Islet precursor cell (in vitro differentiated cells): ENCODE data around the gene CAPN13.

Experiments used
- DNase-seq: peaks from one replicate; pipeline ENCODE4 v3.0.0-alpha.2; 2018

CAPN13 gene, protein sequence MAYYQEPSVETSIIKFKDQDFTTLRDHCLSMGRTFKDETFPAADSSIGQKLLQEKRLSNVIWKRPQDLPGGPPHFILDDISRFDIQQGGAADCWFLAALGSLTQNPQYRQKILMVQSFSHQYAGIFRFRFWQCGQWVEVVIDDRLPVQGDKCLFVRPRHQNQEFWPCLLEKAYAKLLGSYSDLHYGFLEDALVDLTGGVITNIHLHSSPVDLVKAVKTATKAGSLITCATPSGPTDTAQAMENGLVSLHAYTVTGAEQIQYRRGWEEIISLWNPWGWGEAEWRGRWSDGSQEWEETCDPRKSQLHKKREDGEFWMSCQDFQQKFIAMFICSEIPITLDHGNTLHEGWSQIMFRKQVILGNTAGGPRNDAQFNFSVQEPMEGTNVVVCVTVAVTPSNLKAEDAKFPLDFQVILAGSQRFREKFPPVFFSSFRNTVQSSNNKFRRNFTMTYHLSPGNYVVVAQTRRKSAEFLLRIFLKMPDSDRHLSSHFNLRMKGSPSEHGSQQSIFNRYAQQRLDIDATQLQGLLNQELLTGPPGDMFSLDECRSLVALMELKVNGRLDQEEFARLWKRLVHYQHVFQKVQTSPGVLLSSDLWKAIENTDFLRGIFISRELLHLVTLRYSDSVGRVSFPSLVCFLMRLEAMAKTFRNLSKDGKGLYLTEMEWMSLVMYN

DNA sequence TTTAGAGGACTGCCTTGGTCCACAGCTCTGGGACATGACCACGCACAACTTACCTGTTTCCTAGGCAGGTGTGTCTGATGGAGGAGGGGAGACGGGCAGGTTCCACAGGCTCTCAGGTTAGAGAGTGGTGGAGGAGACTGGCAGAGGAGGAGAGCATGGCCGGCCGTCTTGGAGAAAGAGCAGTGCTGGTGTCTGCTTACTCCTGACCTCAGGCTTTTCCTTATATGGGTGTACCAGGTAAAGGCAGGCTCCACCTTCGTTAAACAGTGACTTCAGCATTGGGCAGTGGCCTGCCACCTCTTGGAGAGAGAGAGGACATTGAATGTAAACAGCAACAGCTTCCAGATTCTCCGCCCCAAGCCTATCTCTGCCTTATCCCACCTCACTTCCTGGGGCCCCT lies at the start of gene CAPN13:
CAPN13 (minus strand) TSS at position 198 of the 400 bp plus-strand sequence. CDS start 20,121 bp downstream, outside the sequence.
- DNase-seq: peak; percentile 86

DNA sequence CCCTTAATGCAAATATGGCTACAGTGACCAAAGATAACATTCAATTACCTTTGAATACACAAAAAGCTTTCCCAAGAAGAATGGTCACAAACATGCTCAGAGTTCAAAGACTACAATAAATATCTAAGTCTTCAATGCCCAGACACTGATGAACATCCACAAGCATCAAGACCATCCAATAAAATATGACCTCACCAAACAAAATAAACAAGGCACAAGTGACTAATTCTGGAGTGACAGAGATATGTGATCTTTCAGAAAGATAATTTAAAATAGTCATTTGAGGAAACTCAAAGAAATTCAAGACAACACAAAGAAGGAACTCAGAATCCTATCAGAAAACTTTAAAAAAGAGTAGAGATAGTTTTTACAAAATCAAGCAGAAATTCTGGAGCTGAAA lies 40.6 kb upstream of the CAPN13 start:
- DNase-seq: no peak

DNA sequence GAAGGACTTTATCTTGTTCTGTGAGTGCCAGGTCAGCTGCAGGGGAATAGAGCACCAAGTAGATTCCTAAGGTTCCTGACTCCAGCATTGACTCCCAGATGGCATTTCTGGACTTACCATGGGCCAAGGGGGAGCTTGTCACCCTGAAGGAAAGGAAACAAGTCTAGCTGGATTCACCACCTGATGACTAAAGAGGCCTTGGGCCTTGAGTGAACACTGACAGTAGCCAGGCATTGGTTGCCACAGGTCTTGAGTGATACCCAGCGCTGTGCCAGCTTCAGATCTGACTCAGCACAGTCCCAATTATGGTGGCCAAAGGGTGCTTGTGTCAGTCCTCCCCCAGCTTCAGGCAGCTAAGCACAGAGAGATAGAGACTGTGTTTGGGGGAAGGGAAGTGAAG lies 40.1 kb upstream of the CAPN13 start:
- DNase-seq: no peak

DNA sequence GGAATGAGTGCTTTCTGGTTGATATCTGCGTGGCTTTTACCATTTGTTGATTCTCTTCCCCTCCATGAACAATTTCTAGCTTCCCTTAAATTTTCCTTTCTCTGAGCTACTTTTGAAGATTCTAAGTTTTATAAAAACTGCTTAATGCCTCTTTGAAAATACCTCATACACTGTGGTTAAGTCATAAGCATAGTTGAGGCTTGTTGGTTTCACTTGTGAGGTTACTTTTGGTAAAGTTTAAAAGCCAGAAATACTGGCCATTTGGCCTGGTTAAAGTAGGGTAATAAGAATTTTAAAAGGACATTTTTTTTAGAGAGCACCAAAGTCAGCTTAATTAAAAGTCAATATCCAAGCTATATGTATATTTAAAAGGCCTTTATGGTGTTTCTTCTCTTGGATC lies 21.3 kb upstream of the CAPN13 start:
- no peak for DNase-seq

DNA sequence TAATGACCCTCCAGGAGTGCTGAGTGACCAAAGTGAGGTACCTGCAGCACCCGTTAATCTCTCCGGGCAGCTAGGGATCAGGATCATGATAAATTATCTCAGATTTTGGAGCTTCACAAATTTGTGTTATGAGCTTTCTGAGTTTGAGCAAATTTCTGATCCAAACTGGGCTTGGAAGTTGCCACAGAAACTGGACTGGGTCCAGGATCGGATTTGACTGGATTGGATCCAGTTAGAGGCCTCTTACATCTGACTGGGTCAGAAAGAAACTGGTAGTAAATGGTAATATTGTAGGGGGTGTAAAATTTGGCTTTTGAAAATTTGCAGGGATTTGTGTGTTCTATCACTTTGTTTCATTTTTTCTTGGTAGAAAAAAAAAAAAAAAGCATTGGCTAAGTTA lies 19.7 kb upstream of the CAPN13 start:
- no peak for DNase-seq

DNA sequence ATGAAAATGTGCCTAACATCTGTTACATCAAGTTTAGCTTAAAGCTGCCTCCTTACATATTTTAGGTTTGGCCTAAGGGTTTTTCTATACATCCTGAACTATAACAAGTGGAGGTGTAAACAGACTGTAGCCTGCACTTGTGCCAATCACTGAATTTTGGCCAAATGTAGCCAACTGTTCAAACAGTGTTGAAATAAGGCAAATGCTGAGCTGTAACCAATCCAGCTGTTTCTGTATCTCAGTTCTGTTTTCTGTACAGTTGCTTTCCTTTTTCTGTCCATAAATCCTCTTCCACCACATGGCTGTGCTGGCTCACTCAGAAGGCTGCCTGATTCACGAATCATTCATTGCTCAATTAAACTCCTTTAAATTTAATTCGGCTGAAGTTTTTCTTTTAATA lies 19.2 kb upstream of the CAPN13 start:
- DNase-seq: no peak

DNA sequence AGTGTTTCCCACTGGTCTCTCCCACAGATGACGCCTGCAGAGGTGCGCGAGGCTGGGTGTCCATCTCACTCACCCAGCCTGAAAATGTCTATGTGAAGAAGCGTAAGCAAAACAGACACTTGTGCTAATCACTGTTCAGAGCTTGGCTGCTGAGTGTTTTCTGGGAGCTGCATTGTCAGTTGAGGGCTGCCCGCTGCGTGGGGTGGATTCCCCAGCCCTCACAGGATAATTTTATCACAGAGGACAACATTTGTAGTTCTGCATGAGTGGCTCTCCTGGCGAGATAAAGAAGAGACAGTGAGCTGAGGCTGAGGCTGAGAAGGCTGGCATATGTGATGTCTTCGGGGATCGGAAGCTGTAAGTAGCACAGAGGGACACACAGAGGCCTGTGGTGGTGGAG lies 16.2 kb upstream of the CAPN13 start:
- DNase-seq: no peak

DNA sequence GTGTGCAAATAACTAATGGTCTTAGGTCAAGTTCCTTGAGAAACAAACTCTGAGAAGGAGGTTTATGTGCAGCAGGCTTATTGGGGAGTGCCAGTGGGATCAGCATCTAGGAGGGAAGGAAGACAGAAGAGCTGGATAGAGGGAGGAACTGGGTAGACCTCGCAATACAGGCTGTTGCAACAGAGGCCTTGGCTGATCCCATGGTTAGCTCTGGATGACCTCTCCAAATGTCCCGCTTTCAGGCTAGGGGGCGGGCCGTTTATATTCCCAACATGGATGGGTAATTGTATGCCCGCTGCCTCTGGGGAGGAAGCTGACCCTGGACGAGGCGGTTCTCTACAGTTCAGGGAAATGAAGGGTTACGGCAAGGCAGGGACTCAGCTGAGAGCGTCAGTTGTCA lies 14.7 kb upstream of the CAPN13 start:
- no peak for DNase-seq

DNA sequence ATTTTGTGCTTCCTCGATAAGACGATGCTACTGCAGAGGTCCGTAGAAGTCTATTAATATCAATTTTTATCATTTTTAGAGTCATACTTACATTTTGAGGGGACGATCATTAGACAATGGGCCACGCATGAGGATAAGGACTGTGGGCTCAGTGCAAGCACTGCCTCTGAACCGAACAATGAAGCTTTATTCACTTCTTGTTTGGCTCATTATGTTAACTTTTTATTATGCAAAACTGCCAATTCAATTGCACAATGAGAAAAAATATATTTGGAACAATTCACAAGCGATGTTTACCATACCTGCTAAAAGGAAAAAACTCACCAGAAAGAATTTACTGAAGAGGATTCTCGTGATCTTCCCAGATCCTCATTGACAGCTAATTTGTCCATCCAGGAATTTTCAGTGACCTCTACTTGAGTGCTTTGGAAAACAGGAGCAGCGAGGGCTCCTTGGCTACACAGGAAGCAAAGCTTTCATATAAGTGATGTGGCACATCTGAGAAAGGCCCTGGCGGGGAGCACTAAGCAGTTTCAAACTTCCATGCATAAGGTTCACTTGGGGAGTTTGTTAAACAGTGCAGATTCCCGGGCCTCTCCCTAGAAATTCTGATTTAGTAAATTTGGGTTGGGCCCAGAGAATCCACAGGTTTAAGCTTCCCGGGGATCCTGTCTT lies 13.3 kb upstream of the CAPN13 start:
- no peak for DNase-seq

DNA sequence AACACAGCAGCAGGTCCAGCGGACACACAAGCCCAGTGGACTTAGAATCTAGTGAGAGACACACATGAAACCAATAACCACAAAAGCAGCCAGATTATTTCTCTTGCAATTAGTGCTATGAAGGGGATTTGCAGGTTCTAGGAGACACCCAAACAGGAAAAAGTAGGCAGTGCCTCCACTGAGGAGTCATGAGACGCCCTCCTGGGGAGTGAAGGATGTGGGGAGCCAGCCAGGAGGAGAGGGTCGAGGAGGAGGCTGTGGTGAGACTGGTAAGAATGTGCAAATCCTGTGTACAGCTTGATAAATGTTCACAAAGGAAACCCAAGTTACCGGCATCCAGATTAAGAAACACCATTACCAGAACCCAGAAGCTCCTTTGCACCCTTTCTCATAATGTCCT lies 2.7 kb upstream of the CAPN13 start:
- no peak for DNase-seq

DNA sequence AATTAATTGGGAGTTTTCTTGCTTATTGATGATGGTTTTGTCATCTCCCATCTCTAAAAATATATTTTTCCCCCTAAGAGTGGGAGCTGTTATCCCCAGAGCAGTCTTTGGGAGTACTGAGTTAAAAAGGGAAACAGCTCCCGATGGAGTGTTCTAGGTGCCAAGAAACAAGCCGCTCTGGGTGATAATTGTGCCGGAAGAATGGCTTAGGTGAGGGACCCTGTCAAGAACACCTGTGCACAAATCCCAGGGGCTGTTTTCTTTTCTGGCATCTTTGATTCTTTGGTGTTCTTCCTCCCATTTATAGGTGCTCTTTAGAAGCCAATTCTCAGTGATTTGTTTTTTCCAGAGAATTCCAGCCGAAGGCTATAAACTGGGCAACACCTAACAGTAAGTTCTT lies 1.4 kb upstream of the CAPN13 start:
- no peak for DNase-seq

DNA sequence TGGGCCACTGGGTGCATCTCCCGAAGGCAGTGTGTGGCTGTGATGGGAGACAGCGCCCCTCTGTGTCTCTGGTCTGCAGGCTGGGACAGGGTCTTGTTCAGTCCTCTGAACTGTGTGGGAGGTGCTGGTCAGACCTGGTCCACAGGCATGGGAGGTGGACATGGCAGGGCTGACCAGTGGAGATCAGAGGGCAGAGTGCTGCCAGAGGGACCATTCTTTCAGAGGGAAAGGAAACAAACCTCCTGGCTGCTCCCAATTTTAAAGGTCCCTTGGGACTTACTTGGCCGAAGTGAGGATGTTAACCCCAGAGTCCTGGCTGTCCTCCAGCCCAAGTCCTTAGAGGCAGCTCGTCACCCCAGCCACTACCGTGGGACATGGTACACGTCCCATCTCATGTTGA lies 4.0 kb downstream of the CAPN13 start:
- peak; percentile 34 for DNase-seq

DNA sequence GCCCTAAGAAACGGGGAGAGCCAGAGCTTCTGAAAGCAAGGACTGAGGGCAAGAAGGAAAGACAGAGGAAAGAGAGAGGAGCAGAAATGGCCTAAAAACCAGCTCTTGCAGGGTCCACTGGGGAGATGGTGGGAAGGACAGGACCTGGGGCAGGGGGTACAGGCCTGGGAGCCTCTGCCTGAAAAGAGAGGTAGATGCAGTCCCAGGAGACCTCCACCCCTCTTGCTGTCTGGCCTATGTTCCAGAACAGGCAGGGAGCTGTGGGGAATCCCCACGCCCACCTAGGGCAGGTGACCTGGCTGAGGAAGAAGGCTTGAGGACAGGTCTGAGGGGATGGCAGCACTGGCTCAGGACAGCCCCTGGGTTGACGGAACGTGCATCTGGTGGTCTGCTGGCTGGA lies 4.6 kb downstream of the CAPN13 start:
- peak; percentile 29 for DNase-seq

DNA sequence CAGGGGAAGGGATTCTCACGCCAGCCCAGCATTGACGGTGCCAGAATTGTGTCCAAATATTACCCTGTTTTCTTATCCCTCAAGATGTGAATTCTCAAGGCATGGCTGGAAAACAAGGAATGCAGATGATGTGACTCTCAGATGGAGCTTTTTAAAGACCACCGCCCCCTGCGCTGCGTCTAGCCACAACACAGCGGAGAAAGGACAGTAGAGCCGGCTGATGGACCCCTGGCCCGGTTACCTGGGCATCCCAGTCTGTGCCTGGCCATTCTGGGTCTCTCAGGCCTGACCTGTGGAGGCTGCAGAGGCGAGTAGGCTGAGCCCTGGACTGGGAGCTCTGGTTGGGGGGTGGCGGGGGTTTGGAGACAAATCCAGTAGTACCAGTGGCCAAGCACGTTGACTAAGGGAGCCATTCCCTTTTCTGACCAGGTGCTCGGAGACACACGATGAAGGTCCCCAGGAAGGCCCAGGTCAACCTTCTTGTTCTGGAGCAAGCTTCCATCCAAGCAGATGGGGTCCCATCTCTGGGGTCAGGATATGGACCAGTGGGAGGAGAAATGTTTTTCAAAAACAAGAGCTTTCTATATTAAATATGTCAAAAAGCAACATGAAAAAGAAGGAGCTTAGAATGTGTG lies 5.3 kb downstream of the CAPN13 start:
- peak; percentile 30 for DNase-seq

DNA sequence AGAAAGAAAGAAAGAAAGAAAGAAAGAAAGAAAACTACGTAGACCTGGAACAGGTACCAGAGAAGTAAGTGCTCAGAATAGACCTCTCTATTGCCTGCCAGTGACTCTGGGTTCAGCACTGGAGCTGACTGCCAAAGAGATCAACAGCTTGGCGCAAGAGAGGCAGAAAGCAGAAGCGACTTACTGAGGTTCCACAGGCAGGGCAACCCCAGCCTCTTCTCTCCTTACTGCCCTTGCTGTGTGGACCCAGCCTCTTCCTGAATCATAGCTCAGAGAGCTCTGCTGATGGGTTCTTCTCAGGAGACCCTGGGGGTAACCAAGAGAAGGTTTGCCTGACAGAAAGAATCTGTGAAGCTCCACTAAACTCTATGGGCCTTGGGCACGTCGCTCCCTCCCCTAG lies 7.1 kb downstream of the CAPN13 start:
- DNase-seq: peak; percentile 37

DNA sequence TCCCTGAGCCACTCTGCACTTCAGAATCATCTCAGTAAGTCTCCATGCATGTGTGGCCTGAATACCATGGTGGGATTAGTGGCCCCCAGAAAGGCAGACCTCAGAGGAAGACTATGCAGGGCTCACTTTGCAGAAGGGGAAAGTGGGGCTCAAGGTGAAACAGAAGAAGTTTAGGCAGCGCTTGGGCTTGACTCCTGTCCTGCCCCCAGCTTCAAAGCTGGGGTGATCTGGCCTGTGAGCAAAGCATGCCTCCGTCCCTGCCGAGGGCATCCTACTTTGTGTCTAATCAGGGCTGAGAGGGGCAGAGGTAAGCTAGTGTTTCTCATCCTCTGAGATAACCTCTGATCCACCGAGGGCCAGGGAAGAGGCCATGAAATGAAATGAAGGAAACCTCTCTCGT lies 7.9 kb downstream of the CAPN13 start:
- DNase-seq: peak; percentile 32

DNA sequence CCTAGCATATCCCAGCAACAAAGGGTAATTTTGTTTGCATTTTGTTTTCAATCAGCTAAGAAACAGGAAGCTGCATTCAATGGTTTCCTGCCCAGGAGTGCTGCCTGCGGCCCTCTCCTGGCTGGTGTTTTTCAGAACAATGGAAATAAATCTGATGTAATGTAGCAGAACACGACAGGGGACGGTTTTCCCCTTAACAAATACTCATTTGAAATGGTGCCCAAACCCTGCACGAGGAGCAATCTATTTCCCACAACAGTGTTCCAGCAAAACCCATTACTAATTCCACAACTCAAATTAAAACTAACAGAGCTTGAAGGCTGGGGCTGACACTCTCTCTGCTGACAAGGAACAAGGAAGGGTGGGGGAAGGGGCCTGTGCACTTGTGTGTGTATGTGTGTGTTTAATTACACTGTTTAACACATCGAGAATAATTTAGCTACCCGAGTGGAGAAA lies 8.7 kb downstream of the CAPN13 start:
- peak; percentile 44 for DNase-seq

DNA sequence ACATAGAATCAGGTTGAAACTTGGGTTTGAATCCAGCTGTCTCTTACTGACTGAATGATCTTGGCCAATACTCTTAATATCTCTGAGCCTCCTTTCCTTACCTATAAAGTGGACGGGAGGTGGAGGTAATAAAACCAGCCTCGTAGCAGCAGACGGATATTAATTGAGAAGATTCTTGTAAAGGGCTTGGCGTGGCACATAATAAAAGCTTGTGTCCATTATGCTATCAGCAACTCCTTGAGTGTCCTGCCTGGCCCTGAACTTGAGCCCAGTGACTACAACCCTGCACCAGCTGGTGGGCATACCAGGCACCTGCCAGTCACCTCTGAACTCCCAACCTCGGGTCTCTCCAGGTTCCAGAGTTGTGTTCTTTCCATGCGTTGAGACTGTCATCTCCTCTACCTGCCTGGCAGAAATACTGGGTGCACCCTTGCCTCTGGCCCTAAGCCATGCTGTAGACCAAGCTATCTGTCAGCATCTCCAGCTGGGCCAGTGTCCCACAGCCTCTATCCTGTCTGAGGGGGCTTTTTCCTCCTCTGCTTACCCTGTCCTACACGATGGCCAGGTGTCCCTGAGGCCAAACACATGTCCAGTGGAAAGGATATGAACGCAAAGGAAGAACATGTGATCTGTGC lies 9.7 kb downstream of the CAPN13 start:
- DNase-seq: no peak

DNA sequence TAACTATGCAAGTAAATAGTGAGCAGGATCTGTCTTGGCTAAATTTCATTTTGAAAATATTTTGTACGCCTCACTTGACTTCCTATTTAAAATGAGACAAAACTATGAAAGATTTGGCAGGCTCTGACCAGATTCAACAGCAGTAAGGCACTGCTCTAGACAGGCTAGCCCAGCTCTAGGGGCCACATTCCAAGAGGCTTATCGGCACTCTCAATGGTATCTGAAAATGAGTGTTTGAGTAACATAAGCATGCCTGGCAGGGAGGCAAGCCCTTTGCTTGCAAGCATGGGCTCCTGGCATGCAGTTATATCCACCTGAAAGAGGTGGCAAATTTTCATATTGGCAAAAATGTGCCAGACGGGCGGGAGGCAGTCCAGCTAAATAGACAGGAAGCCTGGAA lies 10.5 kb downstream of the CAPN13 start:
- DNase-seq: peak; percentile 69

DNA sequence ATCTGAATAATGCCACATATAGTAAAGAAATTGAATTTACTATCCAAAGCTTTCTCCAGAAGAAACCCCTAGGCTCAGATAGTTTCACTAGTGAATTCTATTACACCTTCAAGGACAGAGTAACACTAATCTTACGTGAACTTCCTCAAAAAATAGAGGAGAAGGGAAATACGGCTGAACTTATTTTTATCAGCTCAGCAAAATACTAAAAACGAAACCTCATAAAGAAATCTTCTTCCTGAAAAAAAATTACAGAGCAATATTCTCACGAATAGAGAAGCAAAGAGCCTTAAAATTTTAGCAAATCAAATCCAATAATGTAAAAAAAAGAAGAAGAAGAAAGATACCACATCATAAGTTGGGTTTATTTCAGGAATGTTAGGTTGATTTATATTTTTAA lies 14.7 kb downstream of the CAPN13 start:
- DNase-seq: no peak

DNA sequence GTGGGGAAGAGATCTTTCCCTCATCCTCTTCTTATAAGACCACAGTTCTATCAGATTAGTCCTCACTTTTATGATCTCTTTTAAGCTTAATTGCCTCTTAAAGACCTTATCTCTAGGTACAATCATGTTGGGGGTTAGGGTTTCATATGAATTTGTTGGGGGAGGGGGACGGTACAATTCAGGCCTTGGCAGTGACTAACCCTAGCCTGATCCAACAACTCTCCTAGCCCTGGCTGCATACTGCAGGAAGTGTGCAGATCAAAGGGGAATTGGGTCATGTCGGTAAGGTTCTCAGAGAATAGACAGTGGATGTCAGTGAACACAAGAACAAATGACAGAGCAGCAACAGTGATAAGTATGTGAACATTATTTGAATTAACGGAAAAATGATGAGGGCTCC lies 16.4 kb downstream of the CAPN13 start:
- no peak for DNase-seq

DNA sequence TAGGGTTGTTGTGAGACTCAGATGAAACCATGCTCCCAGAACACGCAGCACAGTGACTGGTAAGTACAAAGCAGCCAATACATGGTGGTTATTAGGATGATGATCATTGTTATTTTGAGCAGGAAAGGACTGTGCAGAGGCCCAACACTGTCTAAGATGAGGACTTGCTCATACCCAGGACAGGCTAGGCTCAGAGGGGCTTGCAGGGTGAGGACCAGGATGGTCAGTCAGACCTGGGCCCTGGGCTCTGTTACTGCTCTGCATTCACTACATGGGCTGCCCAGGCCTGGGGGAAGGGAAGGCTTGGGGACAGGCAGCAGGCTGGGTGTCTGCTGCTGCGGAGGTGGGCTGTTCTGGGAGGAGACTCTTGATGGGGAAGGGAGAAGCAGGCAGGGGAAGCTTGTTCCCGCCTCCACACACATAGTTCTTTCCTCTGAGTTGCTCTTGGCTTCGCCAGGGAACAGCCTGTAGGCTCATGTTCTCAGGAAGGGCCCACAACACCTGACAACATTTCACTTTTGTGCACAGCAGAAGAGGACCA lies 17.5 kb downstream of the CAPN13 start:
- peak; percentile 77 for DNase-seq
